Activated CD4-positive, CD25-positive, alpha-beta regulatory T cell treated with anti-CD3 and anti-CD28 coated beads, Interleukin-2, amount 50 U/mL, for 72 hours (primary cell): ENCODE data around the gene RBM28.

Experiments used
- DNase-seq: peaks from one replicate; pipeline ENCODE4 v3.0.0; 2021

The RBM28 gene

GRCh38 chr7:128251337-128251736 is 92.4 kb downstream of the RBM28 start:
- no peak for DNase-seq
